GM23338 (cell line): Measurements from ENCODE around the gene MFSD6. TPM values are rescaled to one million over a fixed set of nuclear protein-coding genes. Genes with fewer than 3 reads are reported as not detected.

Source experiments
- ATAC-seq: fragments of 200-7000 bp; cut with Tn5 transposase; 3 replicates; pipeline ENCODE4 v1.9.1; 2020
- DNase-seq: peaks from one replicate; pipeline ENCODE4 v3.0.0-alpha.2; 2015; ENCODE audit warnings: low spot score
- H2AFZ ChIP-seq: fragments of 200-600 bp; sonication (generic); 2 replicates; pipeline ENCODE4 v1.8.0; 2016; ENCODE audit warnings: antibody characterized with exemption, mild to moderate bottlenecking, moderate library complexity
- H3F3A ChIP-seq: fragments of 200-600 bp; sonication (generic); replicated peaks from 2 replicates; pipeline ENCODE4 v1.8.0; 2017; ENCODE audit warnings: antibody characterized with exemption, mixed run types, low read depth
- H3K27ac ChIP-seq: fragments of 200-600 bp; sonication (generic); 2 replicates; pipeline ENCODE4 v1.6.1; 2016; ENCODE audit warnings: low read depth
- H3K27me3 ChIP-seq: fragments of 200-600 bp; sonication (generic); 2 replicates; pipeline ENCODE4 v1.8.0; 2016; ENCODE audit warnings: mild to moderate bottlenecking, mixed run types, moderate library complexity; ENCODE audit not compliant: insufficient read depth
- H3K36me3 ChIP-seq: fragments of 200-600 bp; sonication (generic); 2 replicates; pipeline ENCODE4 v1.8.0; 2016; ENCODE audit warnings: mild to moderate bottlenecking; ENCODE audit not compliant: insufficient read depth
- H3K4me1 ChIP-seq: fragments of 200-600 bp; sonication (generic); 2 replicates; pipeline ENCODE4 v1.8.0; 2016; ENCODE audit warnings: mild to moderate bottlenecking, moderate library complexity; ENCODE audit not compliant: insufficient read depth
- H3K4me2 ChIP-seq: fragments of 200-600 bp; sonication (generic); 2 replicates; pipeline ENCODE4 v1.7.1; 2017; ENCODE audit warnings: mixed run types
- H3K4me3 ChIP-seq: fragments of 200-600 bp; sonication (generic); 2 replicates; pipeline ENCODE4 v1.6.1; 2016; ENCODE audit warnings: mixed run types
- H3K79me2 ChIP-seq: fragments of 200-600 bp; sonication (generic); replicated peaks from 2 replicates; pipeline ENCODE4 v1.8.0; 2017; ENCODE audit warnings: mild to moderate bottlenecking; ENCODE audit not compliant: insufficient read depth
- H3K9me2 ChIP-seq: fragments of 200-600 bp; sonication (generic); 2 replicates; pipeline ENCODE4 v1.8.0; 2017; ENCODE audit not compliant: insufficient read depth
- H4K20me1 ChIP-seq: fragments of 200-600 bp; sonication (generic); replicated peaks from 2 replicates; pipeline ENCODE4 v1.8.0; 2017; ENCODE audit warnings: mild to moderate bottlenecking; ENCODE audit not compliant: insufficient read depth
- H3K27ac Mint-ChIP-seq: 2 replicates; pipeline ENCODE4 v1.8.0; 2020; ENCODE audit warnings: inconsistent platforms, mild to moderate bottlenecking, moderate library complexity, mixed read lengths
- H3K27me3 Mint-ChIP-seq: 3 replicates; pipeline ENCODE4 v1.8.0; 2022; ENCODE audit warnings: low read depth, mild to moderate bottlenecking, moderate library complexity, mixed read lengths, inconsistent platforms; ENCODE audit not compliant: insufficient read depth, poor library complexity
- H3K36me3 Mint-ChIP-seq: 3 replicates; pipeline ENCODE4 v1.8.0; 2021; ENCODE audit warnings: low read depth, mild to moderate bottlenecking, inconsistent platforms, moderate library complexity, mixed read lengths
- H3K4me1 Mint-ChIP-seq: 3 replicates; pipeline ENCODE4 v1.8.0; 2020; ENCODE audit warnings: mild to moderate bottlenecking, inconsistent platforms, mixed read lengths
- H3K4me3 Mint-ChIP-seq: 3 replicates; pipeline ENCODE4 v1.8.0; 2021; ENCODE audit warnings: moderate library complexity, mild to moderate bottlenecking, inconsistent platforms, mixed read lengths
- H3K9me3 Mint-ChIP-seq: 3 replicates; pipeline ENCODE4 v1.8.0; 2020; ENCODE audit warnings: moderate library complexity, mild to moderate bottlenecking, inconsistent platforms, mixed read lengths
- CTCF ChIP-seq, 2 experiments: fragments of 200-600 bp in 1 of 2; sonication (generic) in 1 of 2; conservative IDR thresholded peaks; 2 replicates each; pipeline versions ENCODE4 v1.5.1 to v1.6.1; 2016 to 2017; ENCODE audit warnings: antibody characterized with exemption in 2 of 2, low read depth in 2 of 2, mild to moderate bottlenecking in 2 of 2, moderate library complexity in 1 of 2
- ETS1 ChIP-seq: IDR thresholded peaks from 2 replicates; pipeline ENCODE4 v1.6.1; 2016; ENCODE audit warnings: antibody characterized with exemption
- EZH2 ChIP-seq: fragments of 200-600 bp; sonication (generic); IDR thresholded peaks from one replicate; pipeline ENCODE4 v1.8.0; 2017; ENCODE audit warnings: antibody characterized with exemption, mild to moderate bottlenecking, low read depth; ENCODE audit not compliant: unreplicated experiment
- NANOG ChIP-seq: IDR thresholded peaks from 2 replicates; pipeline ENCODE4 v1.6.1; 2016; ENCODE audit warnings: antibody characterized with exemption, borderline replicate concordance
- POLR2AphosphoS5 ChIP-seq: IDR thresholded peaks from 2 replicates; pipeline ENCODE4 v1.6.1; 2016; ENCODE audit warnings: antibody characterized with exemption, low read depth
- REST ChIP-seq: IDR thresholded peaks from one replicate; pipeline ENCODE4 v1.6.1; 2018; ENCODE audit warnings: antibody characterized with exemption; ENCODE audit not compliant: unreplicated experiment
- STAT1 ChIP-seq: IDR thresholded peaks from one replicate; pipeline ENCODE4 v1.6.1; 2016; ENCODE audit warnings: antibody characterized with exemption; ENCODE audit not compliant: unreplicated experiment
- ZNF114 ChIP-seq: fragments of 250-450 bp; sonication (Bioruptor Pico); IDR thresholded peaks from 2 replicates; pipeline ENCODE4 v1.5.0; 2020; ENCODE audit warnings: mild to moderate bottlenecking, moderate library complexity
- polyA plus RNA-seq: library from polyadenylated mRNA; unstranded; fragments of >200 nt; fragmentation: Nextera tagmentation; extraction: Ambion mirVana; gene quantifications from 2 replicates; pipeline ENCODE4 v1.2.1, GENCODE V29; 2016
- total RNA-seq: library from RNA; depleted of rRNA; stranded (reverse); fragments of >200 nt; shearing (Covaris generic); gene quantifications from 2 replicates; pipeline ENCODE4 v1.2.3, GENCODE V29; 2014
- TF ChIP-seq, protein P1 (sequence below): fragments of 250-450 bp; sonication (Bioruptor Pico); IDR thresholded peaks from 2 replicates; pipeline ENCODE4 v1.5.0; 2020; ENCODE audit warnings: mild to moderate bottlenecking, moderate library complexity

Gene MFSD6
- total and polyA plus RNA-seq, 2 experiments from 2014 or later = 2.3 to 9.6 TPM

DNA sequence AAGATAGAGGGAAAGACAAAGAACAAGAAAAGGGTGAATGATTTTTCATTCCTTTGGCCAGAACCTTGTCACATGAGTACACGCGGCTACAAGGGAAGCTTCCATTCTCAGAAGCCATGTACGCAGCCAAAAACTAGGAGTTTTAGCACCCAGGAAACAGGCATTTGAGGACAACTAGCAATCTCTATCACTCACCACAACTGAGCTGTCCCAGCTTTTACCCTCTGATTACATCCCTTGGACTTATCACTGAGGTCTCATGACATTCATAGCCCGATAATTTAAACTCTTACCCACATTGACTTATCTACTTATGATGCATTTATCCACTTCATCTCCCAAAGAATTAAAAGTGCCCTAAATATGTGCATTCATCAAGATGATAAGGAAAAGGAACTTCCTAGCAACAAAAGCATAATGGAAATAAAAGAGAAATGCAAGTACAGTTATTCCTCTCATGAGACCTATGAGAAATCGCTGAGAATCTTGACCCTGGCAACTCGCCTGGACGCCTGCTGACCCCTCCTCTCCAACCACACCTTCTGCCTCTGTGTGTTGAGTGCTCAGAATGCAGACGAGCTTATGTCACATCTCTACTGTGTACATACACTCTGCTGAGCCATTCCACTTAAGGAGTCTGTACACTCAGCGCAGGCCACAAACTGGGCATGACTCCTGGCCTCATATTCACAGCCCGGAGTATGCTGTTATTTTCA lies 28.7 kb upstream of the MFSD6 start:
- Mint-ChIP-seq H3K4me1 (peaks cover 2% of the 10 kb centered on the region; the same call in 1 of the 3 replicates), H3K4me3 (no peak overlapping the region), H3K27me3 (peaks cover 2% of the 10 kb centered on the region), H3K27ac (no peak overlapping the region), H3K9me3 (no peaks in the 10 kb centered on the region), H3K36me3 (no peaks in the 10 kb centered on the region)
- Histone ChIP-seq H3K27ac (no peak overlapping the region), H2AFZ (peak overlapping the region; percentile 95), H4K20me1 (no peaks in the 10 kb centered on the region), H3K9me2 (no peaks in the 10 kb centered on the region), H3K4me2 (peak overlapping the region; percentile 54; the same call in 1 of the 2 replicates), H3F3A (no peaks in the 10 kb centered on the region), H3K79me2 (no peaks in the 10 kb centered on the region), H3K27me3 (no peaks in the 10 kb centered on the region), H3K4me3 (no peak overlapping the region), H3K4me1 (peaks cover 7% of the 10 kb centered on the region; the same call in 1 of the 2 replicates), H3K36me3 (no peaks in the 10 kb centered on the region)
- no peak for TF ChIP-seq NANOG
- no peak for TF ChIP-seq ETS1
- no peak for TF ChIP-seq STAT1
- TF ChIP-seq REST = no peak
- no peak for TF ChIP-seq ZNF114 (CRISPR knock-in tag)
- no peak for TF ChIP-seq POLR2AphosphoS5
- no peak for TF ChIP-seq CTCF (conservative IDR thresholded peaks at IDR 0.05; ENCODE audit: low read depth in 2 of 2)
- no peak for TF ChIP-seq EZH2
- TF ChIP-seq, protein P1, sequence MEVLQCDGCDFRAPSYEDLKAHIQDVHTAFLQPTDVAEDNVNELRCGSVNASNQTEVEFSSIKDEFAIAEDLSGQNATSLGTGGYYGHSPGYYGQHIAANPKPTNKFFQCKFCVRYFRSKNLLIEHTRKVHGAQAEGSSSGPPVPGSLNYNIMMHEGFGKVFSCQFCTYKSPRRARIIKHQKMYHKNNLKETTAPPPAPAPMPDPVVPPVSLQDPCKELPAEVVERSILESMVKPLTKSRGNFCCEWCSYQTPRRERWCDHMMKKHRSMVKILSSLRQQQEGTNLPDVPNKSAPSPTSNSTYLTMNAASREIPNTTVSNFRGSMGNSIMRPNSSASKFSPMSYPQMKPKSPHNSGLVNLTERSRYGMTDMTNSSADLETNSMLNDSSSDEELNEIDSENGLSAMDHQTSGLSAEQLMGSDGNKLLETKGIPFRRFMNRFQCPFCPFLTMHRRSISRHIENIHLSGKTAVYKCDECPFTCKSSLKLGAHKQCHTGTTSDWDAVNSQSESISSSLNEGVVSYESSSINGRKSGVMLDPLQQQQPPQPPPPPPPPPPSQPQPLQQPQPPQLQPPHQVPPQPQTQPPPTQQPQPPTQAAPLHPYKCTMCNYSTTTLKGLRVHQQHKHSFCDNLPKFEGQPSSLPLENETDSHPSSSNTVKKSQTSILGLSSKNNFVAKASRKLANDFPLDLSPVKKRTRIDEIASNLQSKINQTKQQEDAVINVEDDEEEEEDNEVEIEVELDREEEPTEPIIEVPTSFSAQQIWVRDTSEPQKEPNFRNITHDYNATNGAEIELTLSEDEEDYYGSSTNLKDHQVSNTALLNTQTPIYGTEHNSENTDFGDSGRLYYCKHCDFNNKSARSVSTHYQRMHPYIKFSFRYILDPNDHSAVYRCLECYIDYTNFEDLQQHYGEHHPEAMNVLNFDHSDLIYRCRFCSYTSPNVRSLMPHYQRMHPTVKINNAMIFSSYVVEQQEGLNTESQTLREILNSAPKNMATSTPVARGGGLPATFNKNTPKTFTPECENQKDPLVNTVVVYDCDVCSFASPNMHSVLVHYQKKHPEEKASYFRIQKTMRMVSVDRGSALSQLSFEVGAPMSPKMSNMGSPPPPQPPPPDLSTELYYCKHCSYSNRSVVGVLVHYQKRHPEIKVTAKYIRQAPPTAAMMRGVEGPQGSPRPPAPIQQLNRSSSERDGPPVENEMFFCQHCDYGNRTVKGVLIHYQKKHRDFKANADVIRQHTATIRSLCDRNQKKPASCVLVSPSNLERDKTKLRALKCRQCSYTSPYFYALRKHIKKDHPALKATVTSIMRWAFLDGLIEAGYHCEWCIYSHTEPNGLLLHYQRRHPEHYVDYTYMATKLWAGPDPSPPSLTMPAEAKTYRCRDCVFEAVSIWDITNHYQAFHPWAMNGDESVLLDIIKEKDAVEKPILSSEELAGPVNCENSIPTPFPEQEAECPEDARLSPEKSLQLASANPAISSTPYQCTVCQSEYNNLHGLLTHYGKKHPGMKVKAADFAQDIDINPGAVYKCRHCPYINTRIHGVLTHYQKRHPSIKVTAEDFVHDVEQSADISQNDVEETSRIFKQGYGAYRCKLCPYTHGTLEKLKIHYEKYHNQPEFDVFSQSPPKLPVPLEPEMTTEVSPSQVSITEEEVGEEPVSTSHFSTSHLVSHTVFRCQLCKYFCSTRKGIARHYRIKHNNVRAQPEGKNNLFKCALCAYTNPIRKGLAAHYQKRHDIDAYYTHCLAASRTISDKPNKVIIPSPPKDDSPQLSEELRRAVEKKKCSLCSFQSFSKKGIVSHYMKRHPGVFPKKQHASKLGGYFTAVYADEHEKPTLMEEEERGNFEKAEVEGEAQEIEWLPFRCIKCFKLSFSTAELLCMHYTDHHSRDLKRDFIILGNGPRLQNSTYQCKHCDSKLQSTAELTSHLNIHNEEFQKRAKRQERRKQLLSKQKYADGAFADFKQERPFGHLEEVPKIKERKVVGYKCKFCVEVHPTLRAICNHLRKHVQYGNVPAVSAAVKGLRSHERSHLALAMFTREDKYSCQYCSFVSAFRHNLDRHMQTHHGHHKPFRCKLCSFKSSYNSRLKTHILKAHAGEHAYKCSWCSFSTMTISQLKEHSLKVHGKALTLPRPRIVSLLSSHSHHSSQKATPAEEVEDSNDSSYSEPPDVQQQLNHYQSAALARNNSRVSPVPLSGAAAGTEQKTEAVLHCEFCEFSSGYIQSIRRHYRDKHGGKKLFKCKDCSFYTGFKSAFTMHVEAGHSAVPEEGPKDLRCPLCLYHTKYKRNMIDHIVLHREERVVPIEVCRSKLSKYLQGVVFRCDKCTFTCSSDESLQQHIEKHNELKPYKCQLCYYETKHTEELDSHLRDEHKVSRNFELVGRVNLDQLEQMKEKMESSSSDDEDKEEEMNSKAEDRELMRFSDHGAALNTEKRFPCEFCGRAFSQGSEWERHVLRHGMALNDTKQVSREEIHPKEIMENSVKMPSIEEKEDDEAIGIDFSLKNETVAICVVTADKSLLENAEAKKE (CRISPR knock-in tag) = no peak
- DNase-seq (no peak), ATAC-seq (no peak)
